K562 (cell line): ENCODE measurements around the gene SGPP2. TPM values are rescaled to one million over a fixed set of nuclear protein-coding genes. Genes with fewer than 3 reads are reported as not detected.

Experiments
- ATAC-seq: fragments of 200-7000 bp; cut with Tn5 transposase; 3 replicates; pipeline ENCODE4 v1.9.1; 2020; ENCODE audit warnings: moderate library complexity
- BruUV-seq: library from RNA; stranded (reverse); fragments of 400-500 nt; replicated peaks from 2 replicates; lab custom pipeline; 2021; lab: Mats Ljungman, UMichigan
- CTCF ChIA-PET: fragments of 300-600 bp; formaldehyde crosslinking; extraction: SDS; loops from one replicate; lab custom pipeline; 2021; ENCODE audit warnings: low intra/inter-chr PET ratio; lab: Yijun Ruan, JAX
- POLR2A ChIA-PET: fragments of 300-600, 350-650 bp; sonication (Branson Sonifier 250); formaldehyde crosslinking; extraction: SDS; loops from one replicate; lab custom pipeline; 2021; ENCODE audit warnings: antibody characterized with exemption, inconsistent platforms; lab: Yijun Ruan, JAX
- DNase-seq, 4 experiments: peaks; one replicate each; pipeline versions ENCODE4 v3.0.0 to v3.0.0-alpha.2; 2011 to 2018; ENCODE audit warnings: low spot score in 3 of 4, mixed read lengths in 3 of 4; ENCODE audit errors: extremely low read depth in 1 of 4
- FAIRE-seq: peaks from 2 replicates; lab custom pipeline; 2011; peaks lifted over from hg19 to GRCh38; lab: Jason Lieb, UNC
- H2AFZ ChIP-seq: 2 replicates; pipeline ENCODE4 v1.6.0; 2011; ENCODE audit warnings: low read depth, low read length, control low read depth, inconsistent platforms
- H3K27ac ChIP-seq: fragments of 200-600 bp; 3 replicates; pipeline ENCODE4 v1.8.0; 2011; ENCODE audit warnings: low read depth, mild to moderate bottlenecking, control low read depth, inconsistent platforms, low read length, moderate library complexity, mixed read lengths; ENCODE audit errors: extremely low read depth
- H3K27me3 ChIP-seq, 2 experiments: fragments of 300-600 bp in 1 of 2; 2 replicates in 1 of 2; 3 replicates in 1 of 2; pipeline versions ENCODE4 v1.6.0 to v1.8.0; 2011; ENCODE audit warnings: inconsistent platforms in 2 of 2, low read length in 2 of 2, mild to moderate bottlenecking in 1 of 2, mixed read lengths in 1 of 2, moderate library complexity in 1 of 2; ENCODE audit not compliant: control insufficient read depth in 2 of 2, insufficient read depth in 2 of 2
- H3K36me3 ChIP-seq: fragments of 300-600 bp; 3 replicates; pipeline ENCODE4 v1.8.0; 2011; ENCODE audit warnings: mild to moderate bottlenecking, low read length, inconsistent platforms; ENCODE audit not compliant: control insufficient read depth, insufficient read depth
- H3K4me1 ChIP-seq, 2 experiments: fragments of 200-600 bp in 1 of 2; replicated peaks in 1 of 2; 2 replicates in 1 of 2; 3 replicates in 1 of 2; pipeline versions ENCODE4 v1.5.1 to v1.8.0; 2011; ENCODE audit warnings: inconsistent platforms in 2 of 2, low read length in 2 of 2, mild to moderate bottlenecking in 1 of 2, mixed read lengths in 1 of 2, moderate library complexity in 1 of 2; ENCODE audit not compliant: control insufficient read depth in 2 of 2, insufficient read depth in 2 of 2
- H3K4me2 ChIP-seq: 2 replicates; pipeline ENCODE4 v1.6.1; 2011; ENCODE audit warnings: low read length, control low read depth, inconsistent platforms, mixed read lengths; ENCODE audit not compliant: insufficient read depth
- H3K4me3 ChIP-seq: fragments of 200-600 bp; sonication (generic), shearing (Covaris generic); 2 replicates; pipeline ENCODE4 v1.5.1; 2016; ENCODE audit warnings: control low read depth, inconsistent platforms
- H3K79me2 ChIP-seq: fragments of 200-600 bp; 3 replicates; pipeline ENCODE4 v1.8.0; 2011; ENCODE audit warnings: low read length, inconsistent platforms; ENCODE audit not compliant: control insufficient read depth, insufficient read depth
- H3K9ac ChIP-seq, 2 experiments: 2 replicates each; pipeline versions ENCODE4 v1.6.0 to v1.6.1; 2011; ENCODE audit warnings: low read depth in 2 of 2, low read length in 2 of 2, control low read depth in 1 of 2, inconsistent platforms in 1 of 2, mild to moderate bottlenecking in 1 of 2, mixed read lengths in 1 of 2; ENCODE audit not compliant: insufficient read depth in 1 of 2
- H3K9me1 ChIP-seq: one replicate; pipeline ENCODE4 v1.6.0; 2011; ENCODE audit warnings: inconsistent platforms, mild to moderate bottlenecking, low read length, moderate library complexity; ENCODE audit not compliant: control insufficient read depth, insufficient read depth
- H3K9me3 ChIP-seq: replicated peaks from 2 replicates; pipeline ENCODE4 v1.5.1; 2011; ENCODE audit warnings: low read depth, low read length, inconsistent platforms; ENCODE audit not compliant: control insufficient read depth, insufficient read depth
- H4K20me1 ChIP-seq: replicated peaks from 2 replicates; pipeline ENCODE4 v1.6.1; 2011; ENCODE audit warnings: low read length, inconsistent platforms, mixed read lengths; ENCODE audit not compliant: control insufficient read depth, insufficient read depth
- DIDO1 ChIP-seq: fragments of 450-650 bp; IDR thresholded peaks from 2 replicates; pipeline ENCODE4 v1.6.1; 2016; ENCODE audit warnings: low read depth, missing biosample characterization, missing genetic modification characterization
- HNRNPLL ChIP-seq: fragments of 200-400 bp; formaldehyde crosslinking; IDR thresholded peaks from 2 replicates; pipeline ENCODE4 v1.6.1; 2017; ENCODE audit warnings: low read length, low read depth, mild to moderate bottlenecking; ENCODE audit not compliant: poor library complexity, severe bottlenecking
- POU5F1 ChIP-seq: fragments of 150-350 bp; IDR thresholded peaks from 2 replicates; pipeline ENCODE4 v1.6.1; 2014; ENCODE audit warnings: borderline replicate concordance, low read length, low read depth, mild to moderate bottlenecking; ENCODE audit not compliant: partially characterized antibody
- PTTG1 ChIP-seq: fragments of 450-650 bp; IDR thresholded peaks from 2 replicates; pipeline ENCODE4 v1.6.1; 2016; ENCODE audit warnings: low read depth, mild to moderate bottlenecking, missing genetic modification characterization, missing compliant biosample characterization
- TSC22D4 ChIP-seq: fragments of 450-650 bp; IDR thresholded peaks from 2 replicates; pipeline ENCODE4 v1.6.1; 2016; ENCODE audit warnings: missing genetic modification characterization, missing biosample characterization, control low read depth
- WGBS: fragments of 100-300 bp; shearing (Covaris generic); methylation state at CpG from one replicate; pipeline ENCODE4 v1.1.6; 2016; ENCODE audit warnings: low coverage, mixed read lengths; ENCODE audit not compliant: insufficient coverage; ENCODE audit errors: missing lambda C conversion rate; 5-methylcytosine and 5-hydroxymethylcytosine counted together
- in situ Hi-C: fragments of 300-500 bp; cut with MboI; formaldehyde crosslinking; loops from 4 replicates; pipeline ENCODE4 v1.15.0; 2018; ENCODE audit warnings: inconsistent platforms, mixed read lengths
- intact Hi-C: fragments of 100-400 bp; cut with micrococcal nuclease; formaldehyde crosslinking; loops from 2 replicates; pipeline ENCODE4 v1.14.2; 2022
- polyA plus RNA-seq, 8 experiments: library from polyadenylated mRNA; depleted of rRNA in 4 of 8; stranded (reverse) in 5 of 8; unstranded in 3 of 8; fragments of >200 nt; fragmentation: Nextera tagmentation in 2 of 8; fragmentation: Illumina TruSeq in 1 of 8; extraction: Ambion mirVana in 2 of 8; extraction: Trizol in 1 of 8; gene quantifications; 2 replicates each; pipeline versions ENCODE4 v1.2.1 to v1.2.3, GENCODE V29; 2011 to 2014; ENCODE audit warnings: inconsistent platforms in 1 of 8, missing spikeins in 1 of 8
- total RNA-seq, 7 experiments: library from RNA; depleted of rRNA in 6 of 7; stranded (reverse); fragments of >200 nt in 6 of 7; fragmentation: Illumina TruSeq in 2 of 7; extraction: Trizol in 2 of 7; gene quantifications; 2 replicates each; pipeline versions ENCODE4 v1.2.1 to v1.2.3, GENCODE V29; 2011 to 2021; ENCODE audit warnings: low replicate concordance in 1 of 7
- TF ChIP-seq, protein P1 (sequence below): fragments of 200-400 bp; formaldehyde crosslinking; IDR thresholded peaks from 2 replicates; pipeline ENCODE4 v1.6.1; 2017; ENCODE audit warnings: mild to moderate bottlenecking, low read depth, low read length, moderate library complexity
- TF ChIP-seq, protein P2 (sequence below): fragments of 250-450 bp; sonication (Bioruptor Pico); IDR thresholded peaks from 2 replicates; pipeline ENCODE4 v1.9.0; 2021; ENCODE audit warnings: mild to moderate bottlenecking

SGPP2 gene
- total and polyA plus RNA-seq, 9 of the 15 experiments (the other 6 are each of a cell fraction or from before 2014, with no cell fraction given): 0.01 to 0.04 TPM; not detected in 7

DNA sequence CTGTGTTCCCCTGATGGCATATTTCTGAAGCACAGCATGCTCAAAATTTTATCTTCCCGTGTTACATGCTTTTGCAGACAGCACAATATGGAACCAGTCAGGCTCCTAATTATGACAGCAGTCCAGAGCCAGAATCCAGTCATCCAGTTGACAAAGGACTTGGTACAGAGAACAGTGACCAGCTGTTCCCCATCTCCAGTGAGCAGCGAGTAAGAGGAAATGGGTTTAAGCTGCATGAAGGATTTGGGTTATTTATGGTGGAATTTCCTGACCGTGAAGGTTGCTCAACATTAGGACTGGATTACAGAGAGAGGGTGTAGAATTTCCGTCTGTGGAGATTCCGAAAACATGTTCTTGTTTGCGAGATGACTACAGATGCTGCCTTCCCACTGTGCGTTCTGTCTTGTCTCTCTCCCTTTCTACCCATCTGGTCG is 24.4 kb downstream of the SGPP2 start (continued):
- TF ChIP-seq PTTG1 (tag) (no peak), HNRNPLL (no peak), DIDO1 (tag) (no peak)
- TF ChIP-seq, protein P1, sequence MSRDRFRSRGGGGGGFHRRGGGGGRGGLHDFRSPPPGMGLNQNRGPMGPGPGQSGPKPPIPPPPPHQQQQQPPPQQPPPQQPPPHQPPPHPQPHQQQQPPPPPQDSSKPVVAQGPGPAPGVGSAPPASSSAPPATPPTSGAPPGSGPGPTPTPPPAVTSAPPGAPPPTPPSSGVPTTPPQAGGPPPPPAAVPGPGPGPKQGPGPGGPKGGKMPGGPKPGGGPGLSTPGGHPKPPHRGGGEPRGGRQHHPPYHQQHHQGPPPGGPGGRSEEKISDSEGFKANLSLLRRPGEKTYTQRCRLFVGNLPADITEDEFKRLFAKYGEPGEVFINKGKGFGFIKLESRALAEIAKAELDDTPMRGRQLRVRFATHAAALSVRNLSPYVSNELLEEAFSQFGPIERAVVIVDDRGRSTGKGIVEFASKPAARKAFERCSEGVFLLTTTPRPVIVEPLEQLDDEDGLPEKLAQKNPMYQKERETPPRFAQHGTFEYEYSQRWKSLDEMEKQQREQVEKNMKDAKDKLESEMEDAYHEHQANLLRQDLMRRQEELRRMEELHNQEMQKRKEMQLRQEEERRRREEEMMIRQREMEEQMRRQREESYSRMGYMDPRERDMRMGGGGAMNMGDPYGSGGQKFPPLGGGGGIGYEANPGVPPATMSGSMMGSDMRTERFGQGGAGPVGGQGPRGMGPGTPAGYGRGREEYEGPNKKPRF: no peak

DNA sequence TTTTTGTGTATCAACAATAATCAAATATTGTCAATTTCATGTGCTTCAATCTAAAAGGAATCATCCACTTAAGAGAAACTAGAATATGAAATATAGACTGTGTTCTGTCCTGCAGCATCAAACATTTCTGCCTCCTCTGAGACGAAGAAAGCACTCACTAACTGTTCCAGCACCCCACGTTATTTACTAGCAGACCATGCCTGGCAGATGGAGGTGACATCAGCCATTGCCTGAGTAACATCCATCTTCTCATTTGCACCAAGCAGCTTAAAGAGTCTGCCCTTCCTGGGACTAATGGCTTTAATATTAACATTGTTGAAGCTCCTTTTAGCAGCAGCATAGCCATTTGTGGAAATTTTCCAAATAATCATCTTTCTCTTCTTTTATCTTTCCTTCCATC is 25.7 kb downstream of the SGPP2 start:
- in situ Hi-C loops: no loop called here
- Histone ChIP-seq H4K20me1 (no peaks in the 10 kb centered on the region), H3K79me2 (no peaks in the 10 kb centered on the region), H3K9ac (no peak overlapping the region), H3K4me2 (no peak overlapping the region)
- no peak for ATAC-seq
- CTCF ChIA-PET: no interaction called here
- FAIRE-seq: no peak
- TF ChIP-seq DIDO1 (tag): no peak
- no peak for TF ChIP-seq TSC22D4
- no peak for TF ChIP-seq POU5F1
- TF ChIP-seq, protein P2, sequence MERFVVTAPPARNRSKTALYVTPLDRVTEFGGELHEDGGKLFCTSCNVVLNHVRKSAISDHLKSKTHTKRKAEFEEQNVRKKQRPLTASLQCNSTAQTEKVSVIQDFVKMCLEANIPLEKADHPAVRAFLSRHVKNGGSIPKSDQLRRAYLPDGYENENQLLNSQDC (CRISPR knock-in tag): no peak
- TF ChIP-seq, all 486 proteins: peak for 0
- no peaks in the 10 kb centered on the region for H3K27me3 ChIP-seq
- no peaks in the 10 kb centered on the region for H3K9me3 ChIP-seq
- no TSS peak for BruUV-seq
- H3K27ac ChIP-seq: no peak overlapping the region
- WGBS: 0% methylated on average over 2 of the region's 2 CpGs
- no peaks in the 10 kb centered on the region for H3K9me1 ChIP-seq
- H3K4me3 ChIP-seq: no peak overlapping the region
- POLR2A ChIA-PET: no interaction called here
- H2AFZ ChIP-seq: no peak overlapping the region
- no peaks in the 10 kb centered on the region for H3K36me3 ChIP-seq
- no peaks in the 10 kb centered on the region for H3K4me1 ChIP-seq
- DNase-seq: no peak
- intact Hi-C loops: no loop called here
